ENCODE data around the gene PAQR5.
"Not testable (repeated sequence)": the region's sequence is repeated elsewhere in the genome, so short reads cannot be mapped to it uniquely, and the experiment has no call there.

PAQR5 gene

DNA sequence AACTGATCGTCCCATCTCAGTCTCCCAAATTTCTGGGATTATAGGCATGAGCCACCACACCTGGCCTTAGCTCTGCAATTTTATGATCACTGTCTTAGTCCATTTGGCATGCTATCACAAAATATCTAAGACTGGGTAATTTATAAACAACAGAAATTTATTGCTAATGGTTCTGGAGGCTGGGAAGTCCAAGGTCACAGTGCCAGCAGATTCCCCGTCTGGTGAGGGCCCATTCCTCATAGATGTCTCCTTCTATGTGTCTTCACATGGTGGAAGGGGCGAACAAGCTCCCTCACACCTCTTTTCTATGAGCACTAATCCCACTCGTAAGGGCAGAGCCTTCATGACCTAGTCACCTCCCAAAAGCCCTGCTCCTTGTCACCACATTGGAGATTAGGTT lies 60.1 kb downstream of the PAQR5 start:
- DNase-seq = no peak

- no peak for DNase-seq
These were observed 61.0 kb downstream of the PAQR5 start for GRCh38 chr15:69359722-69360121.

DNA sequence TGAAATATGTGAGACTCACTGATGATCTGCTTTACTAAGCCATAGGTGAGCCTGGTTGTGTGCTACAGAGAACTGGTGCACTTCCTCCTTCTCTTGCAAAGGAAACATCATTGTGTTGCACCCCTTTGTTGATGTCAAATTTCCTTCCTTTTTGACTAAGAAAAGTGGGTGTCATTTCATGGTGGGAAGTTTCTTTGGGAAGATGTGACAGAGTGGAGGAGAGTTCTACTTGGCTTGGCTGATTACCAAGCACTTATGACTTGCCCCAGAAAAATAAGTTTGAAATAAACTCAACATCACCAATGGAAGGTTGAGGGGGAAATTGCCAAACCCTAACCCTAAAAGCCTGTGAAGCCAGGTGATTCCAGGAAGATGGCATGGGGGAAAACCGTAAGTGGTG lies 61.9 kb downstream of the PAQR5 start:
- DNase-seq = no peak

DNA sequence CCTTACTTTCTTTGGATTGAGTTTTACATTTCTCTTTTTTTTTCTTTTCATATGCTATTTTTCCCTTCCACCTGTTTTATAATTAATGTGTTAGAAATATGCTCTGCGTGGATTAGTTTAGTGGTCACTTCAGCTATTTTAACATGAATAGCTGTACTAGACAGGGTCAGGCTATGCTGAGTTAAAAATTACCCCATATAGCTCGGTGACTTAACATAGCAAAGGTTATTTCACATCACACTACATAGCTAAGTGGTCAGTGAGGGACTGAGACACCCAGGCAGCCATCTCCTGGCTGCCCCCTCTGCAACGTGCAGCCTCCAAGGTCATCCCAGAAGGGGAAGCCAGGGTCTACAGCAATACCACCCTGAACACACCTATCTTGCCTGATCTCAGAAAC lies 68.5 kb downstream of the PAQR5 start:
- DNase-seq = no peak

DNA sequence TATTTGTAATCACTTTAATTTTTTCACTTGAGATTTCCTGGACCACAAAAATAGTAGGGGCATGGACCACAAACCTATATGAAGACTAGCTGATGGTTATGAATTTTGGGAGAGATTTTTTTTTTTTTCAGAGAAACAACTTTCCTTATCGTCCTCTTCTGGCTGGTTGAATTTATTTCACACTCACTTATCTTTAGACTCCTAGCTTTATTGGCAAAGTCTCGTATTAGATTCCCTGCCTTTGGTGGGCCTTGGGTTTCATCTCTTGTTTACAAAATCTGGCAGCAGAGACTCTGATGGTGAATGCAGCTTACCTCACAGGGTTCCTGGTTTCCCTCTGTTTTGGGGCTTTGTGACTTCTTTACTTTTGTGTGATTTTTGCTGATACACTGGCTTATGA lies 70.9 kb downstream of the PAQR5 start:
- DNase-seq = no peak

- DNase-seq = no peak
These were observed 74.7 kb downstream of the PAQR5 start for GRCh38 chr15:69373406-69373805.

- DNase-seq = no peak
These were observed 76.6 kb downstream of the PAQR5 start for GRCh38 chr15:69375151-69375790.

GRCh38 chr15:69377216-69377970 lies 78.7 kb downstream of the PAQR5 start:
- no peak for DNase-seq

DNA sequence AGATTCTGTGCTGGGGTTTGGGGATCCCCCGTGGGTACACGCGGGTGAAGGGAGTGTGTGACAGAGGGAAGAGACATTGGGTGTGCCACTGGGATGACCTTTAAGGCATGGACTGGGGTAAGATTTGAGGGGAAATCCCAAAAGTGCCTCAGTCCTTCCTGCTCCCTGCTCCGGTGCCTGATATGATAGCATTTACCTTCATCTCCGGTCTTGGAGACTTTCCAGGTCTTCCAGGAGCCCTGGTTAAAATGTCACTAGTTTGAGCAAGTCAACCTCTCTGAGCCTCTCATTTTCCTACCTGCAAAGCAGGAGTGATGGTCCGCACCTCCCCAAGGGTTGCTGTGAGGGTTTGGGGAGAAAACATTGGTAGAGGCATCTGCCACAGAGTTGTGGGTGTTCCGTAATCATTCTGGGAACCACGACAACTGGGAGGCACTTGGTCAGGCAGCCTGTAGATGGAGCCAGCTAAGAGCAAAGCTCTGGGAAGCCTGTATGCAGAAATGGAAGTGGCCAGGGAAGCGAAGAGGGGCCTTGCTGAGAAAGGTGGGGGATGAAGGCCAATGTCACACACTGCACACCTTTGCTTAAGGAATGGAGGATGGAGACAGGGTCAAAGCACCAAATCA lies 81.5 kb downstream of the PAQR5 start:
- no peak for DNase-seq

- DNase-seq = no peak
These were observed 82.0 kb downstream of the PAQR5 start for GRCh38 chr15:69380726-69381105.

- DNase-seq = not testable (repeated sequence)
These were observed 83.5 kb downstream of the PAQR5 start for GRCh38 chr15:69382176-69382575.

GRCh38 chr15:69384066-69384465 lies 85.4 kb downstream of the PAQR5 start:
- not testable (repeated sequence) for DNase-seq

GRCh38 chr15:69384626-69385598 lies 86.2 kb downstream of the PAQR5 start:
- DNase-seq = no peak

DNA sequence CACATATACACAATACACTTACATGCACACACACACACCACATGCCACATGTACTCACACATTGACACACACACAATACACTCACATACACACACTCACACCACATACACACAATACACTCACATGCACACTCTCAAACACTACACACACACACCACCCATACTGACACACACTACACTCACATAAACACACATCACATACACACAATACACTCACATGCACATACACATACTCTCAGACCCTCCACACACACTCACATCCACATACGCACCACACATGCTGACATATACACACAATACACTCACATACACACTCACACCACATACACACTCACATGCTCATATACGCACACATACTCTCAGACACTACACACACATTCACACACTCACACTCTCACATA lies 87.1 kb downstream of the PAQR5 start:
- no peak for DNase-seq

DNA sequence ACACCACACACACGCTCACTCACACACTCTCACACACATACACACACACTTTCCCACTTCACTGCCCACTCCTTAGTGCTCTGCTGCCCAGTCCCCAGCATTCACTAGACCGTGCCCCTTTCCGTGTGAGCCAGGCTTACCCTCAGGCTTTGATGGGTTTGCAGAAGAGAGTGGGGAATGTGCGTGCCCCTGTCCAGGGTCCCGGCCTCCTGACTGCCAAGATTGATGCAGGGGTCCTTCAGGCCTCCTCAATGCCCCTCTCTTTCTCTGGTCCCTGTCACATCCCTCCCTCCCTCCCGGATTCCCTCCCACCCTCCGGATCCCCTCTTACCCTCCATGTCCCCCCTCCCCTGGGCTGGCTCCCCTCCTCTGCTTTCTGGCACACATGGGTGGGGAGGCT lies 87.6 kb downstream of the PAQR5 start:
- no peak for DNase-seq

DNA sequence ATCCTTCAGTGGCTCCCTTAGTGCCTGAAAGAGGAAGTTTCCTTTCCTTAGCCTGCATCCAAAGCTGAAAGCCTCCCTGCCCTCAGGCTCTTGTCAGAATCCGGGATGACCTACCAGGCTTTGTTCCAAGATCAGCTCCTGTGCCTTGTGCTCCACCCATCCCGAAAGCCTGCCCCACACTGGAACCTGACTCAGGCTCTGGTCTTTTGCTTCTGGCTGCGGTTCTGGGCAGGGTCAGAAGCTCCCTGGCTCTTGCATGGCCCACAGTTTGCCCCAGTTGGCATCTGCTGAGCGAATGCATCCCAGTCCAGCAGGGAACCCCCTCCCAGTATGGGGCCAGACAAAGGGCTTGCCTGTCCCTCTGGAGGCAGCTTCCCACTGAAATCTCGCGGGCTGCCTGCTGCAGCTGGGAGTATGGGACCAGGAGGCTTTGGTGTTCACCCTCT lies 89.6 kb downstream of the PAQR5 start:
- no peak for DNase-seq

DNA sequence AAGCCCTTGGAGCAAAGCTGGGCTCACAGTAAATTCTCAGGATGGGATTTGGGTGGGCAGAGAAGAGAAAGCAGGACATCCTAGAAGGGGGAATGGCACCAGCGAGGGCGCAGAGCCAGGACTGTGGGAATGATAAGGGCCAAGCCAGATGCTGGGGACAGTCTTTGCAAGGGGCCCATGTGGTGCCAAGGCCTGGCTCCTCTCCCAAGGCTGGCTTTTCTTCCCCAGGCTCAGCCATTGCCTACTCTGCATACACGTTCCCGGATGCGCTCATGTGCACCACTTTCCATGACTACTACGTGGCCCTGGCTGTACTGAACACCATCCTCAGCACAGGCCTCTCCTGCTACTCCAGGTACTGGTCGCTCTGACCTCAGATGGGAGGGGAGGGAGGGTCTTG lies 90.7 kb downstream of the PAQR5 start:
- no peak for DNase-seq

DNA sequence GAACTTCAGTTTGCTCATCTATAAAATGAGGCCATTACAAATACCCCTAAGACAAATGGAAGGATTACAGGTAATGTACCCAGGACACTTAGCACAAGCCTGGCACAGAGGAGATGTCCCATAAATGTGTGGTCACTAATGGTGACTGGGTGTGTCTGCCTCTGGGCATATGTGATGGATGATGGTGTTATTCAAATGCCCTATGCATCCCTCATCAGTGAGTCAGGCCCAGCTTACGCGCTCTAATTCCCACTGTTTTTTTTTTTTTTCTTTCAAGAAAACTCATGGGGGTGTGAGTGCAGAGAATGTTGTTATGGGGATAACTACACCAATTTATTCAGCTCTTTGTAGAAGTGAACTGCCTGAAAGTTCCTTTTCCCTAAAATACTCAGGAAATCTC lies 91.9 kb downstream of the PAQR5 start:
- DNase-seq = no peak

DNA sequence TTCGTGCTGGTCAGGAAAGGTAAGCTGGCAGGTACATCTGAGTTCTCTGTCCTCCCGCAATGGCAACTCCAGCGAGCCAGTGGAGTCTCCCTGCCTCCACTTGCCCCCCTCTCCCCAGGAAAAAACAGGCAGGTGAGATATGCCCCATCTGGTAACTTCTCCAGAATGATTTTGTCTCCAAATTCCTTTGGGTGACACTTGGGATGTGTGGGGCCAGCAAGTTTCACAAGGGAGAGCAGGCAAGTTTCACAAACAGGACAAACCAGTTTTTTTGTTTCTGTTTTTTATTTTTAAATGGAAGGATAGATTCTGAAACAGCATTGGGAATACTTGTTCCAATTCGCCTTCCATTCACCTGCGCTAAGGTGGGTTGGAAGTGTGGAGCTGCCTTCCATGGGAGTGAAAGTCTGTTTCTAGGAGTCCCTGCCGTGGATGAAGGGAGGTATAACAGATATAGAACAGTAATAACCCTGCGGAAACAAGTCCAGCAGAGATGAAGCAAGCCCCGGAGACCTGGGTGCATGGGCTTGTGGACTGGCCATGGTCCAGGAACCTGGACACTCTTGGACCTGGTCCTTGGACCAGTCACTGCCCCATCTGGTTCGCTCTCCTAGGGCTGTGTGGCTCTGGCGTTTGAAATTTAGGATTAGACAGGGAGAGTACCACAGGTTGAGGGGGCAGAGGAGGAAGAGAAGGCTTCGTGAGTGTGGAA lies 92.5 kb downstream of the PAQR5 start:
- DNase-seq = no peak

DNA sequence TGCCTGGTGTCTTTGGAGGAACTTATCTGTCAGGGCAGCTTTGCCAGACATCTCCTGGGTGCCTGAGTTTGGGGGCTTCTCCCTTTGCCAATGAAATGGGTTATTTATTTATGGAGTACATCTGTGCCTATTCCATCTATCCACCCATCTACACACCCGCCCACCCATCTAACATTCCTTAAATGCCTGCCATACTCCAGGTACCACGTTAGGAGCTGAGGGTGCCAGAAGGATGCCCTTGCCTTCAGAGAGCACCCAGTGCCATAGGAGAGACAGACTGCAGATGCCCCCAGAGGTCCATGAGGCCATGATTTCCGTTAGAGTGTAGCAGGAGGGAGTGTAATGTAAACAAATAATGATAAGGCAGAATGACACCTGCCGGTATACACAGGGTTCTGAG lies 93.6 kb downstream of the PAQR5 start:
- no peak for DNase-seq

DNA sequence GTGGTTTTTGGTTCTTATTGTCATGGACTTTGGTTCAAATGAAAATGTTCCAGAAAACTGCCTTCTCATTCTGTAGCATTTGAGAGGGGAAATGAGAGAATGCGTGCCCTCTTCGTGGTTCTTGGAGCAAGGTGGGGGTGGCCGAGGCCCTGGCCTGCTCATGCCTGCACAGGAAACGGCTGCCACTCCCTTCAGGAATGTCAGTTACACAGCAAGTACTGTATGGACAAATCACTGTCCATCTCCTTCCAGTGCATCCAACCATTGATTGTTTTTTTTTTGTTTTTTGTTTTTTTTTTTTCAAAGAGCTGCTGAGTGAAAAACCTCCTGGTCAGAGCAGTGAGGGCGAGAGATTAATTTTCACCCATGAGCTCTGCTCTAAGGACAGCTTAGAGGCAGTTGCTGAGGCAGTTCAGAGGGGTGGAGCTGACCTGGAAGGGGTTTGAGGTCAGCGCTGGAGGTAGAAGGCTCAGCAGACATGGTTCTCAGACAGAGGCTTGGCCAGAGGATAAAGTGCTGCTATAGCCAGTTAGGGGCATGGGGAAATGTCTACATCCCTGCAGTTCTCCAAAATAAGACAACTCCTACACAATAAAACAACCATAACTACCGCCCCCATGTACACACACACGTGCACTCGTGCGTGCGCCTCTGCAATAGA lies 95.2 kb downstream of the PAQR5 start:
- DNase-seq = no peak

Measured in KG1 (cell line).